NCI-H2029 treated with DMSO at 0.1 percent for 48 hours (cell line): ENCODE results near the gene BUB1B.
"Not testable (repeated sequence)": the region's sequence is repeated elsewhere in the genome, so short reads cannot be mapped to it uniquely, and the experiment has no call there.

Experiments
- DNase-seq: peaks from one replicate; lab custom pipeline; 2025; lab: John Stamatoyannopoulos, UW

Gene BUB1B

GRCh38 chr15:40137303-40138200, 23.3 kb upstream of the BUB1B start:
- DNase-seq, result no peak

DNA sequence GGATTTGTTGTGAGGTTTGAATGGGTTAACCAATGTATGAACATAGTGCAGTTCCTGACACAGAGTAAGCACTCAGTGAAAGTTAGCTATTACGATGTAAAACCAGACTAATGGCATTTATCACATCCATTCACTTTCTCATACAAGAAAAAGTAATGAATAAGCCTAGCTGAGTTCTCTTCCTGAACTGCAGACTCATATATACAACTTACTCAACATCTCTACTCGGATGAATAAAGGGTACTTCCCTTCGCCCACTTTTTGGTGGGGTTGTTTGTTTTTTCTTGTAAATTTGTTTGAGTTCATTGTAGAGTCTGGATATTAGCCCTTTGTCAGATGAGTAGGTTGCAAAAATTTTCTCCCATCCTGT, 22.7 kb upstream of the BUB1B start:
- not testable (repeated sequence) for DNase-seq

GRCh38 chr15:40142428-40142827, 18.4 kb upstream of the BUB1B start:
- no peak for DNase-seq

GRCh38 chr15:40146037-40146436, 14.8 kb upstream of the BUB1B start:
- DNase-seq, result no peak

DNA sequence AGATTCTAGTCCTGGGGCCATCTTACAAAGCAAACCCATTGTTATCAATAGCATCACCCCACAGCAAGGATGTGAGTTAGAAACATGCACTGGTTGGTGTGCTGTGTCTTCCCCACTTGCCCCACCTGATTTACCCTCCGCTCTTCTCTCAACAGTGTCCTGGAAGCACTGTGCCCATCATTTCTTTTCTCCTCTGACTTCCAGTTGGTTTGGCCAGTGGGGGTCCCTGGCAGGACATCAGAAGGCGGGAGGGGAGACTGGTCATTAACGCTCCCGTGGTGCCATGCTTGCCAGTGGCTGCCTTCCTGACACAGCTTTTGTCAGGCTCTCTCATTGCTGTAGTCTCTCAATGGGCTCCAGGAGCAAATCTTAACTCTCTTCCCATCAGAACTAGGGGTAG, 11.5 kb upstream of the BUB1B start:
- DNase-seq, result no peak

DNA sequence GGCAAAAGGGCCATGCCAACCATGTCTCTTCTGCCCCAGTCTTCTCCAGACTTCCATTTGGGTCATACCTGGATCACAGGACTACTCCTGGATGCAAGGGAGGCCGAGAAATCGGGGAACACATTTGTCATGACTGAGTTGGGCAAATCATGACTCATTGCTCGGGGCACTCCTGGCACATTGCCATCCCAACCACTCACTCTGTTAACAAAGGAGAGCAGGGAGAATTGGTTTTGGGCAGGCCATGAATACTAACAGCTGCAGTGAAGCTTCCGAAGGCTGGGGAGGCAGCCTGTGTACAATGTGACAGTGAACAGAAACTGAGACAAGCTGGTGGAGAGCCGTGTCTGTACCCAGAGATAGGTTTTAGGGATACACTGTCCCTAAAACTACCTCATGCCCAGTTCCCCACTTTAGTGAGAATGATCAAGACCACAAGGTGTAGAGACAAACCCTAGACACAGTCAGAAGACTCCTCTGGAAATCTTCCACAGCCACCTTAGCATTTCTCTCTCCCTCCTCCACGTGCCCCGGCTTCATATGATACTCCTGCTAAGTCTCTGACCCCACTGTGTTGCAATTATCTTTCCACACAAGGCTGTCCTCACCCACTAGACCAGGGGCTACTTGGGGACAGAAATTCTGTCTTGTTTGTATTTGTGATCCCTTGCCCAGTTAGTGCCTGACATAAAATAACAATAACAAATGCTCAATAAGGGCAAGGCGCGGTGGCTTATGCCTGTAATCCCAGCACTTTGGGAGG, 10.5 kb upstream of the BUB1B start:
- no peak for DNase-seq

DNA sequence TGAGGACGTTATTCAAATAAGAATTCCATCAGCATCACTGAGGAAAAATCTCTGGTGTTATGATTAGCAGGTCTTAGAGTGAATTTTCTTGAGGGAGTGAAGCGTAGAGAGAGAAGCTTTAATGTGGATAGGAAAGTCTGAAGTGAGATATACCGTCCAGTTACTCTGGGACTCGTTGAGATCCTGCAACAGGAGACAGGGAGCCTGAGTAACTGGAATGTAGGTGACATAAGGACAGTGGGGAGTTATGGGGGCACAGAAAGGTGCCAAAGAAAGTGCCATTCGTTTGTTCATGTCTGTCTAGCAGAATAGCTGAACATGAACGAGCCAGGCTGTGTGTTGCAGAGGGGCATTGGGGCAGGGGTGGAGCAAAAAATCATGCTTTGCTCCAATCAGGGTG, 9.4 kb upstream of the BUB1B start:
- no peak for DNase-seq

DNA sequence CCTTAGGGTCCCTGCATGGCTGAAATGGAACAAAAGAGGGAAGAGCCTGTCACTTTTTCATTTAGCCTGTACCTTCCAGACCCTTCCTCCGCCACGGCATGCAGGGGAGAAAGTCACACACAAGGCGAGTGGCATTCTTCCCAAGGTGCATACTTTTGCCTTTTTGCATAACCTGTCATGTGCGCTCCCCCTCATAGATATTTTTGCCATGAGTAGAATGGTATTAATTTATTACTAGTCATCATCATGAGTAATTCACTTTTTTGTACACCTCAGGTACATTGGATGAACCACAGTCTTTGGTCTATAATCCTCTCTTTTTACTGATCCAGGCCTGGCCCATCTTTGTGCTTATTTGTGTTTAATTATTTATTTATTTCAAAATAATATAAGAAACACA, 8.9 kb upstream of the BUB1B start:
- DNase-seq, result no peak

DNA sequence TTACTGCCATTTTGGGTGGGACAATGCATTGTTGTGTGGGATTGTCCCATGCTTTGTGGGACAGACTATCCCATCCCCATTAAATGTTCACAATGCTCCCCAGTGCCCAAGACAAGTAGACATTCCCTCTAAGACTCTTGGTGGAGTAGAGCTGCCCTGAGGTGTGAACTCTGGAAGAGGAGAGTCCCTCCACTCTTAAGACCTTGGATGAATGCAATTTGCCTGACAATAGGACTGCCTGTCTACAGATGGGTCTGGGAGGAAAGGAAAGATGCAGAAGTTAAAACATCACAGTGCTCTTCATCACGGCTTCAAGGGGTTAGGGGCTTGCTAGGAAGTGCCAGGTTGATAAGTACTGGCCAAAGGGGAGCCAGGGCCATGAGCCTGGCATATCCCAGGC, 6.0 kb upstream of the BUB1B start:
- not testable (repeated sequence) for DNase-seq

GRCh38 chr15:40155270-40155910, 5.5 kb upstream of the BUB1B start:
- peak; percentile 53 for DNase-seq

DNA sequence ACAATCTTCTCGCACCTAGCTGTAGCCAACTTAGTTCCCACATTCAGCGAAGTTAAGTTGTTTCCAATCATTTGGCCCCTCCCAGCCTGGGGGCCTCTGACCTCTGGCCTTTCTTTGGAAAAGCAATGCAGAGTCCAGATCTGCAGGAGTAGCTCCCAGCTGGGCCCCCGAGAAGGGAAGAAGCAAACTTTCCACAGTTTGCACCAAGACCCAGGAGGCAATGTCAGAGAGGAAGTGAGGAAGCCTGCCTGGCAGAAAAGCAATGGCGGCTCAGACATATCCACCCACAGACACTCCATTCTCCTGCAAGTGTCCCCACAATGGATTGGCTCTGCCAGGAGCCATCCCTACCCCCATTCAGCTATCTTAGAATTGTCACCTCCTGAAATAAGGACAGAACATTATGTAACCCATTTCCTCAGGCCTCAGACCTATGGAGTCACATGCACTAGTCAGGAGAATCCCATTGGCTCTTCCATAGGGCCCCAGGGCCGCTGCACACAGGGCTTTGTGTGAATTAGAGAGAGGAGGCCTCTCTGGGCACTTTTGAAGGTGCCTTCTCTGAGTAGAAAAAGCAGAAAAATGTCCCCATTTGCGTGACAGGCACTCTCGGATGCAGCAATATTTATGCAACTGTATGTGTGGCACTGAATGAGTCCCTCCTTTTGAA, 3.0 kb upstream of the BUB1B start:
- no peak for DNase-seq

- DNase-seq, result no peak
These were observed 848 bp upstream of the BUB1B start for GRCh38 chr15:40160021-40160420.

- DNase-seq, result no peak
These were observed 973 bp downstream of the BUB1B start for GRCh38 chr15:40161693-40162391.

GRCh38 chr15:40162552-40162951, 1.7 kb downstream of the BUB1B start:
- no peak for DNase-seq

DNA sequence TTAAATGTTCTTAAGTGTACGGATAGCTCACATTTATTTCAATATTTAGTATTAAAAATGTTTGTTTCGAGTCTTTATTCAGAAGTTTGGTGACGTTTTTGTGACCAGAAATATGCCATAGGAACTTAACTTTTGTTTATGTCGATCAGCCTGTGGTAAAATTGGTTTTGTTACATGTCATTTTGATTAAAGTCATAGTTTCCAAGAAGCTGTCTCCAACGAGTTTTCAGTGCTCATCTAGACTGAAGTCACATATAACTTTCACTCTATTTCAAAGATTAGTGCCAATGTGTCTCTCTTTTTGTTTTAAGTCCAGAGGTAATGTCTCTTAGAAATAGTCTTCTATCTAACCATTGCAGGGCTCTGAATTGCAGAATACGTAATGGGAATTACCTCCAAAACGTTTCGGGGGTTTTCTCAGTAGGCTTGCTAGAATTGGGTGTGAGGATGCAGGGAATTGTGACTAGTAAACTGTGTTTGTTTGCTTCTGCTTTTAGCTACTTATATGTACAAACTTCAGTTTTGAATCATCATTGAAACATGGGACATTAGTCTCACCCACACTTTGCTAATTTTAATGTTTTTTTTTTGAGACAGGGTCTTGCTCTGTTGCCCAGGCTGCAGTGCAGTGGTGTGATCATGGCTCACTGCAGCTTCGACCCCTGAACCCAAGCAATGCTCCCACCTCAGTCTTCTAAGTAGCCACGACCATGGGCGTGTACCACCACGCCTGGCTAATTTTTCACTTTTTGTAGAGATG, 3.0 kb downstream of the BUB1B start:
- no peak for DNase-seq

DNA sequence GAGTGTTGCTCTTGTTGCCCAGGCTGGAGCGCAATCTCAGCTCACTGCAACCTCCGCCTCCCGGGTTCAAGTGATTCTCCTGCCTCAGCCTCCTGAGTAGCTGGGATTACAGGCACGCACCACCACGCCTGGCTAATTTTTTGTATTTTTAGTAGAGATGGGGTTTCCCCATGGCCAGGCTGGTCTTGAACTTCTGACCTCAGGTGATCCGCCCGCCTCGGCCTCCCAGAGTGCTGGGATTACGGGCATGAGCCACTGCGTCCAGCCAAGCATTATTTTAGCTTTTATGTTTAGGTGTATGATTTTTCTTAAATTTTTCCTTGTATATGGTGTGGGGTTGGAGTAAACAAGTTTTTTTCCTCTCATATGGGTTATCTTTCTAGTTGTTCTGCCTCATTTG, 6.5 kb downstream of the BUB1B start:
- DNase-seq, result not testable (repeated sequence)

GRCh38 chr15:40175160-40175559, 14.3 kb downstream of the BUB1B start:
- no peak for DNase-seq

GRCh38 chr15:40182358-40183029, 21.6 kb downstream of the BUB1B start:
- no peak for DNase-seq

DNA sequence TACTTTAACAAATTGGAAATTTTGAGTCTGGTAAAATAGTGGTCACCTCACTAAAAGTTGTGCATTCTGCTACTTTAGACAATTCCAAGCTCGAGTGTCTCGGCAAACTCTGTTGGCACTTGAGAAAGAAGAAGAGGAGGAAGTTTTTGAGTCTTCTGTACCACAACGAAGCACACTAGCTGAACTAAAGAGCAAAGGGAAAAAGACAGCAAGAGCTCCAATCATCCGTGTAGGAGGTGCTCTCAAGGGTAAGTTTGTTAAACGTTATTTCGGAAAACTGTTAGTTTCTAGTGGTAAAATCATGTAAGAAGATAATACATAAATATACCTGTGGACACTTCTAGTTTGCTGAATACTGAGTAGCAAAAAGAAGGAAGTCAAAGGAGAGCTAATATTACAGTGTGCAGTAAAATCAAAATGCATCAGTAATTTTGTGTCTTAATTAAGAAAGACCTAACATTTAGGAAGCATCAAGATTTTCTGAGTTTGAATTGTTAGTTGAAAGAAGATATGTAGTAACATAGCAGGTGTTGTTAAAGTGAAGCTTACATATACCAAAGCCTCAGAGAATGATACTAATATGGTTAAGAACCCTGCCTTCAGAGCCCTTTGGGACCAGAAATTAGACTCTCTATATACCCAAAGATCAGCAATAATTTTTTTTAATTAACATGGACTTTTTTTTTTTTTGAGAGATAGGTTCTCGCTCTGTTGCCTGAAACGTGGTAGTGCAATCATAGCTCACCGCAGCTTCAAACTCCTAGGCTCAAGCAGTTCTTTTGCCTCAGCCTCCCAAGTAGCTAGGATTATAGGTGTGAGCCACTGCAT, 23.0 kb downstream of the BUB1B start:
- DNase-seq, result no peak
